ENCODE data around the gene SEPTIN11. TPM values are rescaled to one million over a fixed set of nuclear protein-coding genes. Genes with fewer than 3 reads are reported as not detected.

SEPTIN11 gene
- polyA plus RNA-seq, 3 donors = 3.2 to 14.8 (median 8.8) TPM

- Mint-ChIP-seq H3K9me3 (no peaks in the 10 kb centered on the region), H3K4me3 (peak overlapping the region; percentile 87 to 95), H3K36me3 (no peaks in the 10 kb centered on the region), H3K27me3 (ENCODE audit: low read depth in 3 of 3) (peaks cover 13 to 40% (median 21%) of the 10 kb centered on the region in 3 donors), H3K27ac (peak overlapping the region in 3 of 7 donors; percentile 24 to 76 (median 63)), H3K4me1 (peaks cover 21% of the 10 kb centered on the region)
- intact Hi-C loops (cut with micrococcal nuclease) = no loop called here
- Histone ChIP-seq H3K27me3 (ENCODE audit: control insufficient read depth in 2 of 2, insufficient read depth in 2 of 2, low read length in 2 of 2) (peaks cover 0 to 24% of the 10 kb centered on the region in 2 donors), H3K4me3 (replicated peaks in 1 of 3; ENCODE audit: low read depth in 2 of 3, low read length in 3 of 3) (peak overlapping the region; percentile 44 to 85 (median 74)), H3K4me1 (ENCODE audit: control insufficient read depth in 1 of 2, insufficient read depth in 2 of 2, low read length in 2 of 2) (peaks cover 20 to 35% of the 10 kb centered on the region in 2 donors), H3K36me3 (replicated peaks in 1 of 2; ENCODE audit: control insufficient read depth in 1 of 2, insufficient read depth in 2 of 2, low read length in 2 of 2) (no peaks in the 10 kb centered on the region), H3K79me2 (ENCODE audit: insufficient read depth, low read length) (no peaks in the 10 kb centered on the region), H3K4me2 (replicated peaks; ENCODE audit: extremely low read depth, low read length, poor library complexity, severe bottlenecking) (peak overlapping the region; percentile 98), H4K20me1 (ENCODE audit: insufficient read depth, low read length) (no peaks in the 10 kb centered on the region), H3K27ac (ENCODE audit: low read depth in 1 of 2, low read length in 2 of 2) (no peak overlapping the region), H3K9ac (ENCODE audit: insufficient read depth, low read length, poor library complexity, severe bottlenecking) (peak overlapping the region; percentile 55), H2AFZ (ENCODE audit: insufficient read depth, low read depth, low read length, poor library complexity, severe bottlenecking) (peak overlapping the region; percentile 96), H3K9me3 (replicated peaks in 1 of 2; ENCODE audit: control insufficient read depth in 1 of 2, insufficient read depth in 1 of 2, low read length in 2 of 2) (no peaks in the 10 kb centered on the region)
- DNase-seq = peak; percentile 2 to 7 (median 3)
- under 1% methylated on average over 49 of the region's 69 CpGs for WGBS (ENCODE audit: insufficient coverage)
- TF ChIP-seq CTCF (IDR thresholded peaks at IDR 0.05) = no peak
These were observed 752 bp downstream of the SEPTIN11 start for GRCh38 chr4:76950052-76950955.

- Histone ChIP-seq H3K9me3 (replicated peaks in 1 of 2; ENCODE audit: control insufficient read depth in 1 of 2, insufficient read depth in 1 of 2, low read length in 2 of 2) (no peaks in the 10 kb centered on the region), H3K4me3 (replicated peaks in 1 of 3; ENCODE audit: low read depth in 2 of 3, low read length in 3 of 3) (peak overlapping the region; percentile 44 to 85 (median 74)), H2AFZ (ENCODE audit: insufficient read depth, low read depth, low read length, poor library complexity, severe bottlenecking) (peak overlapping the region; percentile 96), H3K9ac (ENCODE audit: insufficient read depth, low read length, poor library complexity, severe bottlenecking) (peak overlapping the region; percentile 55), H3K27ac (ENCODE audit: low read depth in 1 of 2, low read length in 2 of 2) (no peak overlapping the region), H3K4me1 (ENCODE audit: control insufficient read depth in 1 of 2, insufficient read depth in 2 of 2, low read length in 2 of 2) (peaks cover 20 to 35% of the 10 kb centered on the region in 2 donors), H3K27me3 (ENCODE audit: control insufficient read depth in 2 of 2, insufficient read depth in 2 of 2, low read length in 2 of 2) (peaks cover 0 to 24% of the 10 kb centered on the region in 2 donors), H3K4me2 (replicated peaks; ENCODE audit: extremely low read depth, low read length, poor library complexity, severe bottlenecking) (peak overlapping the region; percentile 98), H3K79me2 (ENCODE audit: insufficient read depth, low read length) (no peaks in the 10 kb centered on the region), H4K20me1 (ENCODE audit: insufficient read depth, low read length) (no peaks in the 10 kb centered on the region), H3K36me3 (replicated peaks in 1 of 2; ENCODE audit: control insufficient read depth in 1 of 2, insufficient read depth in 2 of 2, low read length in 2 of 2) (no peaks in the 10 kb centered on the region)
- DNase-seq = peak in 2 of 3 donors; percentile 21 to 27
- Mint-ChIP-seq H3K36me3 (no peaks in the 10 kb centered on the region), H3K4me3 (peak overlapping the region; percentile 87 to 95), H3K4me1 (peaks cover 21% of the 10 kb centered on the region), H3K9me3 (no peaks in the 10 kb centered on the region), H3K27ac (no peak overlapping the region), H3K27me3 (ENCODE audit: low read depth in 3 of 3) (peaks cover 13 to 40% (median 21%) of the 10 kb centered on the region in 3 donors)
- 0% methylated on average over 12 of the region's 23 CpGs for WGBS (ENCODE audit: insufficient coverage)
- TF ChIP-seq CTCF (IDR thresholded peaks at IDR 0.05) = no peak
- intact Hi-C loops (cut with micrococcal nuclease) = no loop called here
These were observed 1.6 kb downstream of the SEPTIN11 start for GRCh38 chr4:76950956-76951671.
